A549 (cell line): ENCODE results near the gene DCUN1D2. TPM values are rescaled to one million over a fixed set of nuclear protein-coding genes. Genes with fewer than 3 reads are reported as not detected.

Experiments used
- ATAC-seq, 2 experiments: fragments of 200-7000 bp in 1 of 2; fragments of >200 bp in 1 of 2; cut with Nextera tagmentation in 1 of 2; cut with Tn5 transposase in 1 of 2; 3 replicates each; pipeline versions ENCODE4 v1.8.0 to v1.9.1; 2018 to 2020; ENCODE audit warnings: mild to moderate bottlenecking in 1 of 2, moderate library complexity in 1 of 2
- CTCF ChIA-PET: fragments of 300-600 bp; sonication (Branson Sonifier 250); formaldehyde crosslinking; extraction: SDS; loops from one replicate; lab custom pipeline; 2021; ENCODE audit warnings: antibody characterized with exemption, inconsistent platforms; lab: Yijun Ruan, JAX
- POLR2A ChIA-PET: fragments of 350-600 bp; formaldehyde crosslinking; extraction: SDS; loops from one replicate; lab custom pipeline; 2021; ENCODE audit warnings: antibody characterized with exemption, inconsistent platforms; lab: Yijun Ruan, JAX
- DNase-seq, 2 experiments: peaks; one replicate each; pipeline versions ENCODE4 v3.0.0 to v3.0.0-alpha.2; 2011 to 2016; ENCODE audit warnings: low read depth in 1 of 2, low spot score in 1 of 2
- FAIRE-seq: peaks from 2 replicates; lab custom pipeline; 2011; peaks lifted over from hg19 to GRCh38; lab: Jason Lieb, UNC
- H3K27ac ChIP-seq, 2 experiments: fragments of >200 bp; sonication (Bioruptor Twin); formaldehyde crosslinking; 3 replicates each; pipeline ENCODE4 v1.5.1; 2016 to 2017
- H3K4me1 ChIP-seq: fragments of >200 bp; sonication (Bioruptor Twin); formaldehyde crosslinking; 3 replicates; pipeline ENCODE4 v1.6.1; 2016
- H3K4me2 ChIP-seq: fragments of >200 bp; sonication (Bioruptor Twin); formaldehyde crosslinking; 3 replicates; pipeline ENCODE4 v1.6.1; 2016
- H3K4me3 ChIP-seq: fragments of >200 bp; sonication (Bioruptor Twin); formaldehyde crosslinking; 3 replicates; pipeline ENCODE4 v1.5.1; 2016
- H3K9me3 ChIP-seq: fragments of >200 bp; sonication (Bioruptor Twin); formaldehyde crosslinking; 3 replicates; pipeline ENCODE4 v1.6.1; 2016
- CBX2 ChIP-seq: fragments of 200-600 bp; sonication (generic); IDR thresholded peaks from 2 replicates; pipeline ENCODE4 v1.6.1; 2016; ENCODE audit warnings: low read depth, mild to moderate bottlenecking, borderline replicate concordance
- CHD2 ChIP-seq: fragments of 150-350 bp; IDR thresholded peaks from 2 replicates; pipeline ENCODE4 v1.6.1; 2014; ENCODE audit warnings: low read length; ENCODE audit not compliant: partially characterized antibody
- CHD4 ChIP-seq: fragments of 200-600 bp; sonication (generic); IDR thresholded peaks from 2 replicates; pipeline ENCODE4 v1.6.1; 2016; ENCODE audit warnings: antibody characterized with exemption, mild to moderate bottlenecking, borderline replicate concordance
- EHMT2 ChIP-seq: fragments of 200-600 bp; sonication (generic); IDR thresholded peaks from 2 replicates; pipeline ENCODE4 v1.6.1; 2016; ENCODE audit warnings: antibody characterized with exemption, low read depth, mild to moderate bottlenecking, moderate library complexity
- ESRRA ChIP-seq: fragments of 150-350 bp; IDR thresholded peaks from 2 replicates; pipeline ENCODE4 v1.6.1; 2014; ENCODE audit warnings: mild to moderate bottlenecking, low read length, borderline replicate concordance
- FOSB ChIP-seq: fragments of 250-450 bp; sonication (Bioruptor Pico); IDR thresholded peaks from 2 replicates; pipeline ENCODE4 v1.5.0; 2020; ENCODE audit warnings: mild to moderate bottlenecking, moderate library complexity
- GATA3 ChIP-seq: IDR thresholded peaks from 2 replicates; pipeline ENCODE4 v1.6.1; 2012; ENCODE audit warnings: borderline replicate concordance
- HOXA7 ChIP-seq: fragments of 250-450 bp; sonication (Bioruptor Pico); IDR thresholded peaks from 2 replicates; pipeline ENCODE4 v1.5.0; 2020; ENCODE audit warnings: mild to moderate bottlenecking, moderate library complexity
- HOXB13 ChIP-seq: fragments of 250-450 bp; sonication (Bioruptor Pico); IDR thresholded peaks from 2 replicates; pipeline ENCODE4 v1.5.0; 2020; ENCODE audit warnings: low read depth, mild to moderate bottlenecking, moderate library complexity
- JUNB ChIP-seq: fragments of >200 bp; sonication (Bioruptor Twin); formaldehyde crosslinking; IDR thresholded peaks from 2 replicates; pipeline ENCODE4 v1.6.1; 2016
- MAFK ChIP-seq: fragments of 450-650 bp; IDR thresholded peaks from 2 replicates; pipeline ENCODE4 v1.6.1; 2014; ENCODE audit not compliant: partially characterized antibody
- MAZ ChIP-seq: fragments of 150-350 bp; IDR thresholded peaks from 2 replicates; pipeline ENCODE4 v1.6.1; 2014; ENCODE audit warnings: antibody characterized with exemption, low read depth, low read length, borderline replicate concordance
- MYC ChIP-seq: IDR thresholded peaks from 2 replicates; pipeline ENCODE4 v1.6.1; 2012; ENCODE audit warnings: mild to moderate bottlenecking, inconsistent platforms, low read length, improper control_type of control experiment, borderline replicate concordance
- NFE2L2 ChIP-seq: fragments of 150-350 bp; conservative IDR thresholded peaks from 2 replicates; pipeline ENCODE4 v1.6.1; 2014; ENCODE audit warnings: low read length
- NR3C1 ChIP-seq: fragments of >200 bp; sonication (Bioruptor Twin); formaldehyde crosslinking; IDR thresholded peaks from 3 replicates; pipeline ENCODE4 v1.6.1; 2017
- PHF8 ChIP-seq: fragments of 200-600 bp; sonication (generic); IDR thresholded peaks from 2 replicates; pipeline ENCODE4 v1.6.1; 2016; ENCODE audit warnings: low read depth, mild to moderate bottlenecking, antibody characterized with exemption, moderate library complexity, borderline replicate concordance
- RFX5 ChIP-seq: fragments of 450-650 bp; IDR thresholded peaks from 2 replicates; pipeline ENCODE4 v1.7.1; 2014; ENCODE audit warnings: antibody characterized with exemption, mild to moderate bottlenecking, moderate library complexity
- SMC3 ChIP-seq: fragments of >200 bp; sonication (Bioruptor Twin); formaldehyde crosslinking; IDR thresholded peaks from 3 replicates; pipeline ENCODE4 v1.6.1; 2018; ENCODE audit warnings: inconsistent platforms
- TFCP2L1 ChIP-seq: fragments of 250-450 bp; sonication (Bioruptor Pico); IDR thresholded peaks from 2 replicates; pipeline ENCODE4 v1.5.0; 2021; ENCODE audit warnings: mild to moderate bottlenecking
- ZNF302 ChIP-seq: fragments of 250-450 bp; sonication (Bioruptor Pico); IDR thresholded peaks from 2 replicates; pipeline ENCODE4 v1.9.0; 2021; ENCODE audit warnings: inconsistent platforms, mild to moderate bottlenecking, moderate library complexity
- WGBS: methylation state at CpG from one replicate; pipeline ENCODE4 v1.1.6; 2017; ENCODE audit errors: missing lambda C conversion rate; 5-methylcytosine and 5-hydroxymethylcytosine counted together
- polyA plus RNA-seq, 4 experiments: library from polyadenylated mRNA; depleted of rRNA in 3 of 4; stranded (reverse); fragments of >200 nt; fragmentation: RNase III in 1 of 4; extraction: RNeasy Plus Mini Kit Qiagen cat#74134 plus additional on column Dnase treatment in 1 of 4; gene quantifications; 2 replicates in 3 of 4; 3 replicates in 1 of 4; pipeline ENCODE4 v1.2.3, GENCODE V29; 2011 to 2017
- TF ChIP-seq, protein P1 (sequence below): fragments of 250-450 bp; sonication (Bioruptor Pico); IDR thresholded peaks from 2 replicates; pipeline ENCODE4 v1.5.0; 2020; ENCODE audit warnings: low read depth, mild to moderate bottlenecking, moderate library complexity
- TF ChIP-seq, protein P2 (sequence below): fragments of >200 bp; sonication (Bioruptor Twin); formaldehyde crosslinking; IDR thresholded peaks from 3 replicates; pipeline ENCODE4 v1.6.1; 2016
- TF ChIP-seq, protein P3 (sequence below): fragments of 450-650 bp; IDR thresholded peaks from 2 replicates; pipeline ENCODE4 v1.6.1; 2014; ENCODE audit warnings: antibody characterized with exemption
- TF ChIP-seq, protein P4 (sequence below): IDR thresholded peaks from 2 replicates; pipeline ENCODE4 v1.6.1; 2012; ENCODE audit warnings: low read depth, borderline replicate concordance
- TF ChIP-seq, protein P5 (sequence below): fragments of >200 bp; sonication (Bioruptor Twin); formaldehyde crosslinking; IDR thresholded peaks from 2 replicates; pipeline ENCODE4 v1.6.1; 2016
- TF ChIP-seq, protein P6 (sequence below): IDR thresholded peaks from 2 replicates; pipeline ENCODE4 v1.6.1; 2012

DCUN1D2 gene
- polyA plus RNA-seq, 2 of the 4 experiments (the other 2 are of a cell fraction), result 8.4 to 8.6 TPM

DNA sequence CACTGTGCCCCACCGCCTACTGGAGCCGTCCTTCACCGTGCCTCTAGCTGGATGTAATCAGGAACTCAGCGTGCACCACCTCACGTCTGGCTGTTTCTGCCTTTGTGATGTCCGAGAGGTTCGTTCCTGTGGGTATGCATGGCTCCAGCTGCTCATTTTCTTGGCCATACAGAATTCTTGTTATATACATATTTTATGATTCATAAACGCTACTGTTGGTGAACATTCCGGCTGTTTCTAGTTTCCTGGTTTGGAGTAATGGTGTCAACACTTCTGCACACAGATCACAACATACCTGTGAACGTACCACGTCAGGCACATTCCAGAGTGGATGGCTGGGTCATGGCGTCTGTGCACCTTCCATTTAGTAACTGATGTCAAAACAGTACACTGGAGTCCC lies 14.6 kb downstream of the DCUN1D2 start:
- no peak overlapping the region for H3K4me3 ChIP-seq
- H3K4me1 ChIP-seq, result no peaks in the 10 kb centered on the region
- H3K9me3 ChIP-seq, result no peaks in the 10 kb centered on the region
- H3K4me2 ChIP-seq, result no peak overlapping the region
- over 99% methylated on average over 12 of the region's 12 CpGs for WGBS
- FAIRE-seq (no peak), ATAC-seq (no peak), DNase-seq (no peak)
- ChIA-PET CTCF (interaction anchor here (1.5 kb wide), 1 partner anchor 17 kb away, joined by 5 read pairs; no protein-coding TSS in a partner anchor), POLR2A (no interaction called here)
- TF ChIP-seq CBX2 (no peak), MAFK (no peak), HOXB13 (CRISPR knock-in tag) (no peak), GATA3 (no peak), MYC (no peak), ZNF302 (CRISPR knock-in tag) (no peak), CHD4 (no peak), PHF8 (no peak), TFCP2L1 (CRISPR knock-in tag) (no peak)
- TF ChIP-seq, protein P1, sequence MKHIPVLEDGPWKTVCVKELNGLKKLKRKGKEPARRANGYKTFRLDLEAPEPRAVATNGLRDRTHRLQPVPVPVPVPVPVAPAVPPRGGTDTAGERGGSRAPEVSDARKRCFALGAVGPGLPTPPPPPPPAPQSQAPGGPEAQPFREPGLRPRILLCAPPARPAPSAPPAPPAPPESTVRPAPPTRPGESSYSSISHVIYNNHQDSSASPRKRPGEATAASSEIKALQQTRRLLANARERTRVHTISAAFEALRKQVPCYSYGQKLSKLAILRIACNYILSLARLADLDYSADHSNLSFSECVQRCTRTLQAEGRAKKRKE (CRISPR knock-in tag), result no peak
- TF ChIP-seq, protein P2, sequence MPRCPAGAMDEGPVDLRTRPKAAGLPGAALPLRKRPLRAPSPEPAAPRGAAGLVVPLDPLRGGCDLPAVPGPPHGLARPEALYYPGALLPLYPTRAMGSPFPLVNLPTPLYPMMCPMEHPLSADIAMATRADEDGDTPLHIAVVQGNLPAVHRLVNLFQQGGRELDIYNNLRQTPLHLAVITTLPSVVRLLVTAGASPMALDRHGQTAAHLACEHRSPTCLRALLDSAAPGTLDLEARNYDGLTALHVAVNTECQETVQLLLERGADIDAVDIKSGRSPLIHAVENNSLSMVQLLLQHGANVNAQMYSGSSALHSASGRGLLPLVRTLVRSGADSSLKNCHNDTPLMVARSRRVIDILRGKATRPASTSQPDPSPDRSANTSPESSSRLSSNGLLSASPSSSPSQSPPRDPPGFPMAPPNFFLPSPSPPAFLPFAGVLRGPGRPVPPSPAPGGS, result no peak
- no peak overlapping the region for H3K27ac ChIP-seq

DNA sequence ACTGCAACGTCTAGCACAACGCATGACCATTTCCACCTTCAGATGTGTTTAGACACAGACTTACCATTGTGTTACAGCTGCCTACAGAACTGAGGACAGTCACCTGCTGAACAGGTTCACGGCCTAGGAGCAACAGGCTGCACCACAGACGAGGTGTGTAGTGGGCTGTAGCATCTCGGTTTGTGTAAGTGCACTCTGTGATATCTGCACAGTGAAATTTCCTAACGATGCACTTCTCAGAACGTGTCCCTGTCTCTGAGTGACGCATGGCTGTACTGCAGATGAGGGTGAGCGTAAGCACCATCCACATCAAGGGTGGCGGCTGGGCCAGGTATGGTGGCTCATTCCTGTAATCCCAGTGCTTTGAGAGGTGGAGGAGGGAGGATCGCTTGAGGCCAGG lies 15.2 kb downstream of the DCUN1D2 start:
- Histone ChIP-seq H3K4me3 (no peak overlapping the region), H3K4me2 (no peak overlapping the region), H3K4me1 (no peaks in the 10 kb centered on the region), H3K27ac (no peak overlapping the region), H3K9me3 (no peaks in the 10 kb centered on the region)
- POLR2A ChIA-PET, result no interaction called here
- DNase-seq (no peak), ATAC-seq (no peak), FAIRE-seq (no peak)
- WGBS, result 93% methylated on average over 10 of the region's 11 CpGs
- CTCF ChIA-PET, result interaction anchor here (1.3 to 1.5 kb wide), 2 partner anchors 9 to 17 kb away, joined by 5 read pairs; no protein-coding TSS in a partner anchor
- TF ChIP-seq SMC3, result no peak
- no peak for TF ChIP-seq MAZ

DNA sequence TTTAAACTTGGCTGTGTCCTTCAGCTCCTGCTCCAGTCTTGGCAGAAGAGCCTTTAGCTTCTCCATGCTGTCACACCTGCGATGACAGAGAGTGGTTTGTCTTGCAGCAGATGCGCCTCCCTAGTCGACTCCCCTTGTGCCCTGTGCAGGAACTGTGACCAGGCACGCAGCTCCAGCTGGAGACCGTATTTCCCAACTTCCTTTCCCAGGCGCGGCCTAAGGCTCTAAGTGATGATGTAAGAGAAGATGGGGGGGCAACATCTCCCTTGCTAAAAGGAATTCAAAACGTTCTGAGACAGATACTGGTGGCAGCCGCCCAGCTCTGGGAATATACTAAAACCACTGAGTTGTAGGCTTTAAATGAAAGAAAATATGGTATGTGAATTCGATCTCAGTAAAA lies 16.3 kb downstream of the DCUN1D2 start:
- H3K4me3 ChIP-seq, result no peak overlapping the region
- CTCF ChIA-PET, result interaction anchor here (1.0 to 1.3 kb wide), 2 partner anchors 9 to 10 kb away, joined by 4 to 5 read pairs; no protein-coding TSS in a partner anchor
- no peaks in the 10 kb centered on the region for H3K9me3 ChIP-seq
- DNase-seq (no peak), ATAC-seq (no peak; a peak in 1 of 6 replicates), FAIRE-seq (no peak)
- H3K4me1 ChIP-seq, result no peaks in the 10 kb centered on the region
- 92% methylated on average over 10 of the region's 10 CpGs for WGBS
- TF ChIP-seq, protein P3, sequence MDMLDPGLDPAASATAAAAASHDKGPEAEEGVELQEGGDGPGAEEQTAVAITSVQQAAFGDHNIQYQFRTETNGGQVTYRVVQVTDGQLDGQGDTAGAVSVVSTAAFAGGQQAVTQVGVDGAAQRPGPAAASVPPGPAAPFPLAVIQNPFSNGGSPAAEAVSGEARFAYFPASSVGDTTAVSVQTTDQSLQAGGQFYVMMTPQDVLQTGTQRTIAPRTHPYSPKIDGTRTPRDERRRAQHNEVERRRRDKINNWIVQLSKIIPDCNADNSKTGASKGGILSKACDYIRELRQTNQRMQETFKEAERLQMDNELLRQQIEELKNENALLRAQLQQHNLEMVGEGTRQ, result no peak
- TF ChIP-seq CBX2, result no peak
- no peak for TF ChIP-seq MAFK
- TF ChIP-seq CHD2, result no peak
- TF ChIP-seq, protein P1 (CRISPR knock-in tag), result no peak
- TF ChIP-seq, protein P4, sequence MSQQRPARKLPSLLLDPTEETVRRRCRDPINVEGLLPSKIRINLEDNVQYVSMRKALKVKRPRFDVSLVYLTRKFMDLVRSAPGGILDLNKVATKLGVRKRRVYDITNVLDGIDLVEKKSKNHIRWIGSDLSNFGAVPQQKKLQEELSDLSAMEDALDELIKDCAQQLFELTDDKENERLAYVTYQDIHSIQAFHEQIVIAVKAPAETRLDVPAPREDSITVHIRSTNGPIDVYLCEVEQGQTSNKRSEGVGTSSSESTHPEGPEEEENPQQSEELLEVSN, result no peak
- no peak for TF ChIP-seq NR3C1
- TF ChIP-seq, protein P5, sequence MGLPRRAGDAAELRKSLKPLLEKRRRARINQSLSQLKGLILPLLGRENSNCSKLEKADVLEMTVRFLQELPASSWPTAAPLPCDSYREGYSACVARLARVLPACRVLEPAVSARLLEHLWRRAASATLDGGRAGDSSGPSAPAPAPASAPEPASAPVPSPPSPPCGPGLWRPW, result no peak
- no peak for TF ChIP-seq FOSB (CRISPR knock-in tag)
- TF ChIP-seq EHMT2, result no peak
- TF ChIP-seq RFX5, result no peak
- no peak for TF ChIP-seq ESRRA
- no peak for TF ChIP-seq NFE2L2
- no peak for TF ChIP-seq HOXA7 (CRISPR knock-in tag)
- TF ChIP-seq JUNB, result no peak
- TF ChIP-seq HOXB13 (CRISPR knock-in tag), result no peak
- TF ChIP-seq, protein P6, sequence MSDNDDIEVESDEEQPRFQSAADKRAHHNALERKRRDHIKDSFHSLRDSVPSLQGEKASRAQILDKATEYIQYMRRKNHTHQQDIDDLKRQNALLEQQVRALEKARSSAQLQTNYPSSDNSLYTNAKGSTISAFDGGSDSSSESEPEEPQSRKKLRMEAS, result no peak
- POLR2A ChIA-PET, result interaction anchor here (0.6 kb wide), 1 partner anchor 12 kb away, joined by 3 read pairs; no protein-coding TSS in a partner anchor
- no peak overlapping the region for H3K27ac ChIP-seq
- no peak overlapping the region for H3K4me2 ChIP-seq
